HG03457 (cell line): ENCODE results near the gene MBD4.
"Not testable (repeated sequence)": the region's sequence is repeated elsewhere in the genome, so short reads cannot be mapped to it uniquely, and the experiment has no call there.

Experiments used
- ATAC-seq: cut with Tn5 transposase; IDR thresholded peaks from one replicate; pipeline ENCODE4 v1.9.1; 2021; ENCODE audit warnings: moderate number of reproducible peaks; ENCODE audit not compliant: unreplicated experiment

Gene MBD4

GRCh38 chr3:129439817-129440617, at the start of gene MBD4, which contains the start of gene IFT122:
TSS of gene MBD4 (minus strand) at chr3:129439948. CDS start at chr3:129439833, 115 bp downstream.
TSS of gene IFT122 (plus strand) at chr3:129440224. CDS start at chr3:129440331, 107 bp downstream.
- ATAC-seq, result peak; percentile 79

GRCh38 chr3:129489258-129489657, 49.5 kb upstream of the MBD4 start:
- not testable (repeated sequence) for ATAC-seq

- ATAC-seq, result not testable (repeated sequence)
These were observed 48.2 kb upstream of the MBD4 start for GRCh38 chr3:129487868-129488335.

GRCh38 chr3:129487183-129487867, 47.6 kb upstream of the MBD4 start:
- no peak for ATAC-seq

GRCh38 chr3:129486664-129487035, 46.9 kb upstream of the MBD4 start:
- no peak for ATAC-seq

GRCh38 chr3:129485721-129486663, 46.2 kb upstream of the MBD4 start:
- ATAC-seq, result no peak

- not testable (repeated sequence) for ATAC-seq
These were observed 45.4 kb upstream of the MBD4 start for GRCh38 chr3:129485146-129485545.

DNA sequence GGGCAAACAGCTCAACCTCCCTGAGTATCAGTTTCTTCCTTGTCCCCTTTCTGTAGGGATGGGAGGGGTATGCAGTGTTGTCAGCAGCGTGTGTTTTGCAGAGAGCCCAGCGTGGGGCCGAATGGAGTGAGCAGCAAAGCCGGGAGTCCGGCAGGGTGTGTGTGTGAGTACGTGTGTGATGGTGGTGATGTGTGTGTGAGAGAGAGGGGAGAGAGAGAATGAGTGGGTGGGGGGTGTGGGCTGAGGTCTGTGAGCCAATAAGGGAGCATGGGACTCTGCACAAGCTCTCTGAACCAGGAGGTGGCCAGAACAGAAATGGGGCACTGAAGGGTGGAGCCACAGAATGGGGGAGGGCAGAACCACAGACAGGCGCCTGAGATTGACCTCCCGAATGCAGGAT, 44.1 kb upstream of the MBD4 start:
- no peak for ATAC-seq

GRCh38 chr3:129482721-129483120, 43.0 kb upstream of the MBD4 start:
- ATAC-seq, result no peak

DNA sequence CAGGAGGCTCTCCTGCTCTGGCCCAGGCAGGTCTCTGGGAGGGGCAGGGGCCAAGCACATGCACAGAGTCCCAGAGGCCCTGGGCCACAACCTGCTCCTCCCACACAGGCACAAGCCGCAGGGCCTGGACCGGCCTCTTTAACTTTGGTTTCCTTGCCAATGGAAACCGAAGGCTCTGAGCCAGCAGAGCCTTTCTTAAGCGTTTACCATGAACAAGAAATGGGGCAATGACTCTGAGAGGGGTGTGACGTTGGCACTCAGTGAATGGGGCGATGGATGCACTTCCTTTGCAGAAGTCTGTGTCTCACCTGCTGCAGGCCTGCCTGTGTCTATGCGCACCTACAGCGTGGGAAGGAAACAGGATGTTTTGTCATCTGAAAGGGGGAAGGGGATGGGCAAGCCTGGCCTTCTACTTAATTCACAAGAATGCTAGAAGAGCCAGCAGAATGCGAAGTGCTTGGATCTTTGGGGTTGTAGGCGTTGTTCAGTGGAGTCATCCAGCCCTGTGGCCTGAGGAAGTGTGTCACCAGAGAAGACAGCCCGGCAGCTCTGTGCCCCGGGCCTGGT, 42.1 kb upstream of the MBD4 start:
- no peak for ATAC-seq

DNA sequence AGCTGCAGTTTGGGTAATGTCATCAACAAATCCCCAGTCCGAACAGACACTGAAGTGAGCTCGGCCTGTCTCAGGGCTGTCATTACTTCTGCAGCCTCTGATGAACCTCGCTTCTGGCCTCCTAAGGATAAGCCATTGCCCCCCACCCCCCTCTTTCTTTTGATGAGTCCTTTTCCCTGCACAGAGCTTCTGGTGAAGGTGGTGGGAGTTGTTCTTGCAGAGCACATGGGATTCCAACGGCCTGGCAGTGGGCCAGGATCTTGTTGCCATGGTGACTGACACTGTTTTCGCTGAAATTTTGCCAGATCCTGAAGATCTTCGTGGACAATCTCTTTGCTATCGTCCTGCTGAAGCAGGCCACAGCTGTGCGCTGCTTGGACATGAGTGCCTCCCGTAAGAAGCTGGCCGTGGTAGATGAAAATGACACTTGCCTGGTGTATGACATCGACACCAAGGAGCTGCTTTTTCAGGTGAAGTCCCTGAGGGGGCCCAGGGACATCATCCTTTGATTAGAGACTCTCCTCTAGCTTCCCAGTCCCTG, 41.5 kb upstream of the MBD4 start:
- not testable (repeated sequence) for ATAC-seq

- ATAC-seq, result no peak
These were observed 36.8 kb upstream of the MBD4 start for GRCh38 chr3:129476586-129476985.

GRCh38 chr3:129475863-129476262, 36.1 kb upstream of the MBD4 start:
- ATAC-seq, result no peak

DNA sequence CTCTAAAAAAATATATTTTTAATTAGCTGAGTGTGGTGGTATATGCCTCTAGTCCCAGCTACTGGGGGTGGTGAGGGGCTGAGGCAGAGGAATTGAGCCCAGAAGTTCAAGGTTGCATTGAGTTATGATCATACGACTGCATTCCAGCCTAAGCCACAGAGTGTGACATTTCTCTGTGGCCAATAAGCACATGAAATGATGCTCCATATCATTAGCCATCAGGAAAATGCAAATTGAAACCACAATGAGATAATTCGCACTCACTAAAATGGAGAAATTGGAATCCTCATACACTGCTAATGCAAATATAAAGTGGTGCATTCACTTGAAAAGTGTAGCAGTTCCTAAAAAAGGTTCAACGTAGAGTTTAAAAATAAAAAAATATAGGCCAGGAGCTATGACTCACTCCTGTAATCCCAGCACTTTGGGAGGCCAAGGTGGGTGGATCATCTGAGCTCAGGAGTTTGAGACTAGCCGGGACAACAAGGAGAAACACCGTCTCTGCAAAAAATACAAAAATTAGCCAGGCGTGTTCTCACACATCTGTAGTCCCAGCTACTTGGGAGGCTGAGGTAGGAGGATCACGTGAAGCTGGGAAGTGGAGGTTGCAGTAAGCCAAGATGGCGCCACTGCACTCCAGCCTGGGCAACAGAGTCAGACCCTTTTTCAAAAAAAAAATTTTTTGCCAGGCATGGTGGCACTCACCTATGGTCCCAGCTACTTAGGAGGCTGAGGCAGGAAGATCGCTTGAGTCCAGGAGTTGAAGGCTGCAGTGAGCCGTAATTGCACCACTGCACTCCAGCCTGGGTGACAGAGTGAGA, 35.4 kb upstream of the MBD4 start:
- no peak for ATAC-seq

DNA sequence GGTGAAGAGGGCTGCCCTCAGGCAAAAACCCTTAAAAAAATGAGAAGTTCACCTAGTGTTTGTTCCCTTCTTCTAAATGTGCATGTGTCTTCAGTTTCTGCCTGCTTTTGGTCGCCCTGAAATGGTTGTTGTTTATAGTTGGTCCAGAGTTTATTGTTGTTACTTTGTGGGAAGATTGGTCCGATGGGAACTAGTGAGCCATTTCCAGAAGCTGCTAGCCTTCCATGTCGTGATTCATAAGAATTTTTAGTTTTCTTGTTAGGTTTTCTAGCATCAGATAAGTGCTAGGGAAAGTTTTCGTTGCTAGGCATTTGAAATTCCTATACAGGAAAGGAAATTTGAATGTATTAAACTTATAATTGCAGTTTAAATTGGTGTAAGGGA, 34.0 kb upstream of the MBD4 start:
- no peak for ATAC-seq

DNA sequence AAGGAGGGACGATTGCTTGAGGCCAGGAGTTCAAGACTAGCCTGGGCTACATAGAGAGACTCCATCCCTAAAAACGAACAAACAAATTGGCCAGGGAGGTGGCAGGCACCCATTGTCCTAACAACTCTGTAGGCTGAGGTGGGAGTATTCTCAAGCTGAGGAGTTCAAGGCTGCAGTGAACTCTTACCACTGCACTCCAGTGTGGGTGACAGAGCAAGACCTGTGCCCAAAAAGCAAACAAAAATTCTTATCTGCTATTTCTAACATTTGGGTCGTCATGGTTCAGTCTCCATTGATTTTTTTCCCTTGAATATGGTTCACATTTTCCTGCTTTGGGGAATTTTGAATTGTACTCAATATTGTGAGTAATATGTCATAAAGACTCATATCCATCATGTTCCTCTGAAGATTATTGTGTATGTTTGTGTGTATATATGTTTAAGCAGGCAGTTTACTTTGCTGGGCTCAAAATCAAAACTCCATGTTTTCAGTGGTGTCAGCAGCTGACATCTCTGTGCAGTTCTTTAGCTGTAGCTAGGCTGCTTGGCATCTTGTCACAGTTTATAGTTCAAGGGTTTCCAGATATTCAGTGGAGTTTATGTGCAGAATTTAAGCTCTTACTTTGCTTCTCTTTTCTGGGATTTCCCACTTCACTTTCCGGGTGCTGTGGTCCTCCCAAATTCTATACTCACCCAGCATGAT, 33.5 kb upstream of the MBD4 start:
- ATAC-seq, result no peak

DNA sequence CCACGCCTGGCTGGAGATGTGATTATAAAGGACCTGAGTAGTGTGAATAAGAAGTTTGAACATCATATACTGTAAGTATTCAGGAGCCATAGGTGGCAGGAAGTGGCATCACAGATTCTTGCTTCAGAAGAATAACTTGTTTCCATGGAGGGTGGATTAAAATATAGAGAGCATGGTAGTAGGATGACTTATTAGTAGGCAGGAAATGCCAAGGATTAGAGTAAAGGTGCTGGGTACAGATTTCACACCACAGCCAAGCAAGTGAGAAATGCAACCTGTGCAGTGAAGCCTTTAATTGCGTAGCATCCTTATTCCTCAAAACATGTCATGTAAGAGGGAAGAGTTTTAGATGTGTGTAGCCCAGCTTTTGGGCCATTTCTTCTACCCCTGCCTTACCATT, 31.1 kb upstream of the MBD4 start:
- ATAC-seq, result no peak

DNA sequence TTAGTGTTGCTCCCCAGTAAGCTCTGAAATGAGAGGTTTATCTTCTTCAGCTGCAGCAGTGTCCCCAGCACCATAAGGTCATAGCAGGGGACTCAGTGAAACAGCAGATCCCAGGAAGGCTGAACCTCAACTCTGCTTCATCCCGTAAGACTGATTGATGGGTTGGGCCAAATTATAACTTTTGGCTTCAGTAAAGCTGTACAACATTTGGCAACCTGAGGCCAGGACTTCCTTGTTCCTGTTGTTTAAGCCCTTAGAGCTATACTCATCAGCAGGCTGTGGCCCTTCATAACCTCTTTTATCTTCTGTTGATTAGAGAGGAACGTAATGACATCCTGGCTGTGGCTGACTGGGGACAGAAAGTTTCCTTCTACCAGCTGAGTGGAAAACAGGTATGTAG, 29.3 kb upstream of the MBD4 start:
- ATAC-seq, result no peak

- ATAC-seq, result no peak
These were observed 28.2 kb upstream of the MBD4 start for GRCh38 chr3:129467932-129468331.
